Left kidney (tissue), 2 donors: Measurements from ENCODE around the gene FAH. TPM values are rescaled to one million over a fixed set of nuclear protein-coding genes. Genes with fewer than 3 reads are reported as not detected.
"Not testable (repeated sequence)": the region's sequence is repeated elsewhere in the genome, so short reads cannot be mapped to it uniquely, and the experiment has no call there.

Experiments
- DNase-seq: peaks from one replicate; pipeline ENCODE4 v3.0.0-alpha.2; 2013
- polyA plus RNA-seq: library from polyadenylated mRNA; unstranded; fragments of 120-200 nt; gene quantifications from one replicate; pipeline ENCODE4 v1.2.1, GENCODE V29; 2013; ENCODE audit not compliant: insufficient read length

The FAH gene
- polyA plus RNA-seq, 1 donor = 42.5 TPM

- no peak for DNase-seq
Observed at GRCh38 chr15:80142646-80143045, 10.2 kb upstream of the FAH start.

- no peak for DNase-seq
Observed at GRCh38 chr15:80151148-80151547, 1.7 kb upstream of the FAH start.

GRCh38 chr15:80151576-80151975 lies 1.2 kb upstream of the FAH start:
- no peak for DNase-seq

GRCh38 chr15:80152180-80152895 lies 461 bp upstream of the FAH start:
- DNase-seq = peak; percentile 89

- no peak for DNase-seq
Observed at GRCh38 chr15:80153900-80154299, 1.1 kb downstream of the FAH start.

- no peak for DNase-seq
Observed at GRCh38 chr15:80154336-80154735, 1.5 kb downstream of the FAH start.

- no peak for DNase-seq
Observed at GRCh38 chr15:80155001-80155377, 2.2 kb downstream of the FAH start.

- not testable (repeated sequence) for DNase-seq
Observed at GRCh38 chr15:80155378-80156175, 2.8 kb downstream of the FAH start.

- DNase-seq = no peak
Observed at GRCh38 chr15:80156176-80156720, 3.4 kb downstream of the FAH start.

- DNase-seq = no peak
Observed at GRCh38 chr15:80157215-80157614, 4.4 kb downstream of the FAH start.

- DNase-seq = no peak
Observed at GRCh38 chr15:80159301-80159700, 6.5 kb downstream of the FAH start.

- no peak for DNase-seq
Observed at GRCh38 chr15:80159811-80160569, 7.2 kb downstream of the FAH start.

GRCh38 chr15:80160570-80161156 lies 7.9 kb downstream of the FAH start:
- DNase-seq = no peak

- no peak for DNase-seq
Observed at GRCh38 chr15:80161468-80162016, 8.7 kb downstream of the FAH start.

- DNase-seq = no peak
Observed at GRCh38 chr15:80162059-80162554, 9.3 kb downstream of the FAH start.

GRCh38 chr15:80163217-80163616 lies 10.4 kb downstream of the FAH start:
- DNase-seq = no peak

GRCh38 chr15:80163897-80164296 lies 11.1 kb downstream of the FAH start:
- DNase-seq = no peak

GRCh38 chr15:80167936-80168335 lies 15.1 kb downstream of the FAH start:
- no peak for DNase-seq

- DNase-seq = no peak
Observed at GRCh38 chr15:80168421-80168820, 15.6 kb downstream of the FAH start.

GRCh38 chr15:80169768-80170357 lies 17.1 kb downstream of the FAH start:
- DNase-seq = no peak

GRCh38 chr15:80170596-80170995 lies 17.8 kb downstream of the FAH start:
- DNase-seq = no peak
